ENCODE measurements around the gene SGCD. TPM values are rescaled to one million over a fixed set of nuclear protein-coding genes. Genes with fewer than 3 reads are reported as not detected.

Gene SGCD
- total RNA-seq, 1 experiment from 2014 or later, result not detected

- Histone ChIP-seq H3K27ac (ENCODE audit: low read length) (no peak overlapping the region), H3K9me3 (ENCODE audit: control insufficient read depth, insufficient read depth, low read depth, low read length) (no peaks in the 10 kb centered on the region), H3K27me3 (ENCODE audit: control insufficient read depth, insufficient read depth, low read length) (no peaks in the 10 kb centered on the region), H3K4me3 (ENCODE audit: low read depth in 2 of 2, low read length in 2 of 2) (no peak overlapping the region), H3K4me1 (ENCODE audit: control insufficient read depth, insufficient read depth, low read length) (no peaks in the 10 kb centered on the region), H3K36me3 (ENCODE audit: control insufficient read depth, insufficient read depth, low read length) (no peaks in the 10 kb centered on the region)
- BruUV-seq (replicated peaks), result no TSS peak
- in situ Hi-C loops (cut with HindIII; ENCODE audit: low pct_unique_long_range_greater_than_20kb, low sequenced_read_pairs), result no loop called here
- ATAC-seq (no peak), DNase-seq (ENCODE audit: low read depth, low spot score) (no peak)
- POLR2A ChIA-PET, result no interaction called here
- intact Hi-C loops (cut with micrococcal nuclease; ENCODE audit: unreplicated experiment), result no loop called here
- TF ChIP-seq SIN3A (IDR thresholded peaks at IDR 0.05; ENCODE audit: borderline replicate concordance, insufficient read depth, low read depth, low read length) (no peak), CTCF (IDR thresholded peaks at IDR 0.05) (no peak), TCF7L2 (IDR thresholded peaks at IDR 0.05; ENCODE audit: low read depth, low read length) (no peak), POLR2AphosphoS5 (IDR thresholded peaks at IDR 0.05; ENCODE audit: low read depth, low read length) (no peak)
- TF ChIP-seq, protein P1, sequence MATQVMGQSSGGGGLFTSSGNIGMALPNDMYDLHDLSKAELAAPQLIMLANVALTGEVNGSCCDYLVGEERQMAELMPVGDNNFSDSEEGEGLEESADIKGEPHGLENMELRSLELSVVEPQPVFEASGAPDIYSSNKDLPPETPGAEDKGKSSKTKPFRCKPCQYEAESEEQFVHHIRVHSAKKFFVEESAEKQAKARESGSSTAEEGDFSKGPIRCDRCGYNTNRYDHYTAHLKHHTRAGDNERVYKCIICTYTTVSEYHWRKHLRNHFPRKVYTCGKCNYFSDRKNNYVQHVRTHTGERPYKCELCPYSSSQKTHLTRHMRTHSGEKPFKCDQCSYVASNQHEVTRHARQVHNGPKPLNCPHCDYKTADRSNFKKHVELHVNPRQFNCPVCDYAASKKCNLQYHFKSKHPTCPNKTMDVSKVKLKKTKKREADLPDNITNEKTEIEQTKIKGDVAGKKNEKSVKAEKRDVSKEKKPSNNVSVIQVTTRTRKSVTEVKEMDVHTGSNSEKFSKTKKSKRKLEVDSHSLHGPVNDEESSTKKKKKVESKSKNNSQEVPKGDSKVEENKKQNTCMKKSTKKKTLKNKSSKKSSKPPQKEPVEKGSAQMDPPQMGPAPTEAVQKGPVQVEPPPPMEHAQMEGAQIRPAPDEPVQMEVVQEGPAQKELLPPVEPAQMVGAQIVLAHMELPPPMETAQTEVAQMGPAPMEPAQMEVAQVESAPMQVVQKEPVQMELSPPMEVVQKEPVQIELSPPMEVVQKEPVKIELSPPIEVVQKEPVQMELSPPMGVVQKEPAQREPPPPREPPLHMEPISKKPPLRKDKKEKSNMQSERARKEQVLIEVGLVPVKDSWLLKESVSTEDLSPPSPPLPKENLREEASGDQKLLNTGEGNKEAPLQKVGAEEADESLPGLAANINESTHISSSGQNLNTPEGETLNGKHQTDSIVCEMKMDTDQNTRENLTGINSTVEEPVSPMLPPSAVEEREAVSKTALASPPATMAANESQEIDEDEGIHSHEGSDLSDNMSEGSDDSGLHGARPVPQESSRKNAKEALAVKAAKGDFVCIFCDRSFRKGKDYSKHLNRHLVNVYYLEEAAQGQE (IDR thresholded peaks at IDR 0.05; ENCODE audit: insufficient read depth in 1 of 2, low read depth in 2 of 2, low read length in 1 of 2), result no peak
- CTCF ChIA-PET, result no interaction called here
Measured at GRCh38 chr5:156476158-156476551, 149.2 kb downstream of the SGCD start.

- no peaks in the 10 kb centered on the region for H3K9me3 ChIP-seq (ENCODE audit: control insufficient read depth, insufficient read depth, low read depth, low read length)
- POLR2A ChIA-PET, result no interaction called here
- intact Hi-C loops (cut with micrococcal nuclease; ENCODE audit: unreplicated experiment), result no loop called here
- no peaks in the 10 kb centered on the region for H3K36me3 ChIP-seq (ENCODE audit: control insufficient read depth, insufficient read depth, low read length)
- no peak overlapping the region for H3K27ac ChIP-seq (ENCODE audit: low read length)
- H3K4me1 ChIP-seq (ENCODE audit: control insufficient read depth, insufficient read depth, low read length), result no peaks in the 10 kb centered on the region
- H3K27me3 ChIP-seq (ENCODE audit: control insufficient read depth, insufficient read depth, low read length), result no peaks in the 10 kb centered on the region
- CTCF ChIA-PET, result no interaction called here
- in situ Hi-C loops (cut with HindIII; ENCODE audit: low pct_unique_long_range_greater_than_20kb, low sequenced_read_pairs), result no loop called here
- H3K4me3 ChIP-seq (ENCODE audit: low read depth in 2 of 2, low read length in 2 of 2), result no peak overlapping the region
- no peak for DNase-seq (ENCODE audit: low read depth, low spot score)
- ATAC-seq, result no peak
- TF ChIP-seq TCF7L2 (IDR thresholded peaks at IDR 0.05; ENCODE audit: low read depth, low read length) (no peak), CTCF (IDR thresholded peaks at IDR 0.05) (no peak), SIN3A (IDR thresholded peaks at IDR 0.05; ENCODE audit: borderline replicate concordance, insufficient read depth, low read depth, low read length) (no peak)
- TF ChIP-seq, protein P1 (IDR thresholded peaks at IDR 0.05; ENCODE audit: insufficient read depth in 1 of 2, low read depth in 2 of 2, low read length in 1 of 2), result no peak
- BruUV-seq (replicated peaks), result no TSS peak
Measured at GRCh38 chr5:156476678-156477077, 149.7 kb downstream of the SGCD start.

Measured in Panc1 (cell line).